HG03095 (cell line): ENCODE results near the gene RAB11FIP4.

ENCODE experiments used
- ATAC-seq: cut with Tn5 transposase; IDR thresholded peaks from one replicate; pipeline ENCODE4 v1.9.1; 2021; ENCODE audit warnings: moderate library complexity; ENCODE audit not compliant: unreplicated experiment

RAB11FIP4 gene

GRCh38 chr17:31496601-31497000 is 105.1 kb downstream of the RAB11FIP4 start:
- ATAC-seq, result no peak

- no peak for ATAC-seq
Measured at GRCh38 chr17:31497431-31497830, 106.0 kb downstream of the RAB11FIP4 start.

- no peak for ATAC-seq
Measured at GRCh38 chr17:31497994-31498826, 106.7 kb downstream of the RAB11FIP4 start.

GRCh38 chr17:31499771-31500554 is 108.5 kb downstream of the RAB11FIP4 start:
- no peak for ATAC-seq

- no peak for ATAC-seq
Measured at GRCh38 chr17:31506517-31506916, 115.0 kb downstream of the RAB11FIP4 start.

- ATAC-seq, result peak; percentile 71
Measured at GRCh38 chr17:31508288-31509094, 117.0 kb downstream of the RAB11FIP4 start.

- no peak for ATAC-seq
Measured at GRCh38 chr17:31509095-31509804, 117.8 kb downstream of the RAB11FIP4 start.

- ATAC-seq, result no peak
Measured at GRCh38 chr17:31509805-31510177, 118.3 kb downstream of the RAB11FIP4 start.

- ATAC-seq, result no peak
Measured at GRCh38 chr17:31510308-31511194, 119.1 kb downstream of the RAB11FIP4 start.

GRCh38 chr17:31511195-31511578 is 119.7 kb downstream of the RAB11FIP4 start:
- ATAC-seq, result no peak

- no peak for ATAC-seq
Measured at GRCh38 chr17:31511580-31511979, 120.1 kb downstream of the RAB11FIP4 start.

- no peak for ATAC-seq
Measured at GRCh38 chr17:31512104-31512740, 120.7 kb downstream of the RAB11FIP4 start.

- ATAC-seq, result no peak
Measured at GRCh38 chr17:31512796-31513195, 121.3 kb downstream of the RAB11FIP4 start.

- ATAC-seq, result no peak
Measured at GRCh38 chr17:31513731-31514427, 122.4 kb downstream of the RAB11FIP4 start.

- no peak for ATAC-seq
Measured at GRCh38 chr17:31515267-31515666, 123.8 kb downstream of the RAB11FIP4 start.

GRCh38 chr17:31517524-31517923 is 126.0 kb downstream of the RAB11FIP4 start:
- ATAC-seq, result no peak

GRCh38 chr17:31518478-31518877 is 127.0 kb downstream of the RAB11FIP4 start:
- no peak for ATAC-seq

- ATAC-seq, result no peak
Measured at GRCh38 chr17:31521632-31522283, 130.3 kb downstream of the RAB11FIP4 start.
